Measurements from ENCODE around the gene TET3. TPM values are rescaled to one million over a fixed set of nuclear protein-coding genes. Genes with fewer than 3 reads are reported as not detected.

TET3 gene
- total and polyA plus RNA-seq, 2 donors (not counting 3 experiments of a cell fraction or from before 2014, with no cell fraction given): 3.4 to 15.6 TPM

DNA sequence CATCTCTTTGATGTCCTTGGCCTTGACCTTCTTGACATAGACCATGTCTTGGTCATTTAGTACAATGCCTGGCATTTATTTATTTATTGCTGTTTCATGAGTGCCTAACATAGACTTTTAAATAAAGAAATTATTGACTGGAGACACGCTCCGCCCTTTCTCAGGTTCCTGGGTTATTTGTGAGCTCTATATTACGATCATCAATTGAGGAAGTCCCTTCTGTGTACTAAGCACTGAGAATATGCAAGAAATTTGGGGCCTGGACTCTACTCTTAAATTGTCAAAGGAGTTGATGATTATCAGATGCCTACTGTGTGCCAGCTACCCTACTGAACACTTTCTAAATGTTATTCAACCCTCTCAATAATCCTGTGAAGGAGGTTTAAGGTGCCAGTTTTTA, 19.7 kb upstream of the TET3 start:
- no peak for FAIRE-seq
- H3K9me3 ChIP-seq (replicated peaks; ENCODE audit: control insufficient read depth, insufficient read depth, low read length): no peaks in the 10 kb centered on the region
- no peaks in the 10 kb centered on the region for H3K36me3 ChIP-seq (ENCODE audit: control insufficient read depth in 2 of 2, extremely low read depth in 1 of 2, insufficient read depth in 2 of 2, low read length in 2 of 2)
- H3K9me1 ChIP-seq (replicated peaks; ENCODE audit: control insufficient read depth, extremely low read depth, insufficient read depth, low read length): no peaks in the 10 kb centered on the region
- CTCF ChIA-PET: no interaction called here
- no TSS peak for BruUV-seq (replicated peaks)
- H3K4me3 ChIP-seq (replicated peaks in 1 of 3; ENCODE audit: insufficient read depth in 1 of 3, low read depth in 1 of 3, low read length in 3 of 3): no peak overlapping the region
- POLR2A ChIA-PET: no interaction called here
- H3K27me3 ChIP-seq (ENCODE audit: control insufficient read depth in 2 of 2, insufficient read depth in 2 of 2, low read length in 2 of 2): no peaks in the 10 kb centered on the region
- no peaks in the 10 kb centered on the region for H3K79me2 ChIP-seq (ENCODE audit: control insufficient read depth, insufficient read depth, low read length)
- no peaks in the 10 kb centered on the region for H3K4me1 ChIP-seq (ENCODE audit: control insufficient read depth, extremely low read depth, insufficient read depth, low read length)
- no peak for DNase-seq (ENCODE audit: low read depth, low spot score)
- H3K9ac ChIP-seq (replicated peaks; ENCODE audit: extremely low read depth, insufficient read depth, low read length): no peak overlapping the region
- H2AFZ ChIP-seq (ENCODE audit: low read depth, low read length): no peak overlapping the region
- no peak overlapping the region for H3K27ac ChIP-seq (ENCODE audit: insufficient read depth, low read depth, low read length)
- dilution Hi-C loops (cut with MboI; ENCODE audit: extremely low pct_ligation_motif_present, low sequenced_read_pairs): no loop called here
- TF ChIP-seq GATA2 (IDR thresholded peaks at IDR 0.05; ENCODE audit: insufficient read depth, insufficient read length, low read depth, low read length) (no peak), POLR2A (IDR thresholded peaks at IDR 0.05; ENCODE audit: low read depth, low read length) (no peak), EZH2 (IDR thresholded peaks at IDR 0.05; ENCODE audit: borderline replicate concordance, low read depth, low read length, severe bottlenecking) (no peak), MAX (IDR thresholded peaks at IDR 0.05; ENCODE audit: insufficient read depth, insufficient read length) (no peak), POLR2AphosphoS5 (IDR thresholded peaks at IDR 0.05; ENCODE audit: insufficient read depth, low read depth, low read length) (no peak), MYC (IDR thresholded peaks at IDR 0.05; ENCODE audit: low read depth, low read length) (no peak), JUN (IDR thresholded peaks at IDR 0.05; ENCODE audit: borderline replicate concordance, insufficient read depth, insufficient read length, low read depth) (no peak), FOS (IDR thresholded peaks at IDR 0.05; ENCODE audit: borderline replicate concordance, insufficient read depth, low read length) (no peak)
- TF ChIP-seq, protein P1, sequence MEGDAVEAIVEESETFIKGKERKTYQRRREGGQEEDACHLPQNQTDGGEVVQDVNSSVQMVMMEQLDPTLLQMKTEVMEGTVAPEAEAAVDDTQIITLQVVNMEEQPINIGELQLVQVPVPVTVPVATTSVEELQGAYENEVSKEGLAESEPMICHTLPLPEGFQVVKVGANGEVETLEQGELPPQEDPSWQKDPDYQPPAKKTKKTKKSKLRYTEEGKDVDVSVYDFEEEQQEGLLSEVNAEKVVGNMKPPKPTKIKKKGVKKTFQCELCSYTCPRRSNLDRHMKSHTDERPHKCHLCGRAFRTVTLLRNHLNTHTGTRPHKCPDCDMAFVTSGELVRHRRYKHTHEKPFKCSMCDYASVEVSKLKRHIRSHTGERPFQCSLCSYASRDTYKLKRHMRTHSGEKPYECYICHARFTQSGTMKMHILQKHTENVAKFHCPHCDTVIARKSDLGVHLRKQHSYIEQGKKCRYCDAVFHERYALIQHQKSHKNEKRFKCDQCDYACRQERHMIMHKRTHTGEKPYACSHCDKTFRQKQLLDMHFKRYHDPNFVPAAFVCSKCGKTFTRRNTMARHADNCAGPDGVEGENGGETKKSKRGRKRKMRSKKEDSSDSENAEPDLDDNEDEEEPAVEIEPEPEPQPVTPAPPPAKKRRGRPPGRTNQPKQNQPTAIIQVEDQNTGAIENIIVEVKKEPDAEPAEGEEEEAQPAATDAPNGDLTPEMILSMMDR (IDR thresholded peaks at IDR 0.05; ENCODE audit: extremely low read depth in 1 of 2, insufficient read depth in 1 of 2, low read depth in 1 of 2, low read length in 2 of 2): no peak
- no peak overlapping the region for H3K4me2 ChIP-seq (ENCODE audit: insufficient read depth, low read length)
- H4K20me1 ChIP-seq (replicated peaks; ENCODE audit: control insufficient read depth, extremely low read depth, insufficient read depth, low read length): no peaks in the 10 kb centered on the region
- intact Hi-C loops (cut with micrococcal nuclease): no loop called here

All from endothelial cell of umbilical vein (primary cell).